ENCODE data around the gene UNKL.

UNKL gene

DNA sequence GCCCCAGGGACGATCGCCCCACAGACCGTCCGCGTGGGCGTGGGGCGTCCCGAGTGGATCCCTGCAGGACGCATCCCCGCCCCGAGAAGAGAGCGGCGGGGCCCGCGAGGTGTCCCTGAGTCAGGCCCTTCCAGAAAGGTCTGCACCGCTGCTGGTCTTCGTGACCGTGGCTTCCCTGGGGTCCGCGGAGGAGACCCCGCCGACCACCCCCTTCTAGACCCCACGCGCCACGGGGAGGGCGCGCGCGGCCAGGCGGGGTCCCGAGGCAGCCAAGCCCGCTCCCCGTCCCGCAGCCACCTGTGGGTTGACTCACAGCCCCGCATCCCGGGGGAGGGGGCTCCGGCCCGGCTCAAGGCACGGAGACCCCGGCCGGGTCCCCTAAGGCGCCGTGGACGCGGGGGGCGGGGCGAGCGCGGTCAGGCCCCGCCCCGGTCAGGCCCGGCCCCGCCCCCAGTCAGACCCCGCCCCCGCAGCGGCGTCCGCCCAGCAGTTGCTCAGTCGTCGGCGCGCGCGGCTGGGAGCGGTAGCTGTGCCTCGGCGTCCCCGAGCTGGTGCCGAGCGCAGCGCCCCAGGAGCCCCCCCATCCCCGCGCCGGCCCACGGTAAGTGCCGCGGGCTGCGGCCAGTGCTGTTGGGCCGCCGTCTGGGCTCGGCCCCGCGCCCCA lies 81.2 kb downstream of the UNKL start, which contains the start of gene BAIAP3:
BAIAP3 (plus strand) TSS at position 497 of the 664 bp plus-strand sequence. CDS start 4,905 bp downstream, outside the sequence.
- no peak within 1 kb of the TSS for H3K27ac ChIP-seq
- intact Hi-C loops (cut with DNase I; ENCODE audit: low total_unique reads): no loop called here
- H3K4me3 ChIP-seq: peak within 1 kb of the TSS; percentile 24 to 35
- DNase-seq: no peak
- TF ChIP-seq, protein P1, sequence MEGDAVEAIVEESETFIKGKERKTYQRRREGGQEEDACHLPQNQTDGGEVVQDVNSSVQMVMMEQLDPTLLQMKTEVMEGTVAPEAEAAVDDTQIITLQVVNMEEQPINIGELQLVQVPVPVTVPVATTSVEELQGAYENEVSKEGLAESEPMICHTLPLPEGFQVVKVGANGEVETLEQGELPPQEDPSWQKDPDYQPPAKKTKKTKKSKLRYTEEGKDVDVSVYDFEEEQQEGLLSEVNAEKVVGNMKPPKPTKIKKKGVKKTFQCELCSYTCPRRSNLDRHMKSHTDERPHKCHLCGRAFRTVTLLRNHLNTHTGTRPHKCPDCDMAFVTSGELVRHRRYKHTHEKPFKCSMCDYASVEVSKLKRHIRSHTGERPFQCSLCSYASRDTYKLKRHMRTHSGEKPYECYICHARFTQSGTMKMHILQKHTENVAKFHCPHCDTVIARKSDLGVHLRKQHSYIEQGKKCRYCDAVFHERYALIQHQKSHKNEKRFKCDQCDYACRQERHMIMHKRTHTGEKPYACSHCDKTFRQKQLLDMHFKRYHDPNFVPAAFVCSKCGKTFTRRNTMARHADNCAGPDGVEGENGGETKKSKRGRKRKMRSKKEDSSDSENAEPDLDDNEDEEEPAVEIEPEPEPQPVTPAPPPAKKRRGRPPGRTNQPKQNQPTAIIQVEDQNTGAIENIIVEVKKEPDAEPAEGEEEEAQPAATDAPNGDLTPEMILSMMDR (IDR thresholded peaks at IDR 0.05): no peak
- H3K27me3 ChIP-seq: peaks cover 13 to 86% of the 10 kb centered on the region in 2 donors
- H3K36me3 ChIP-seq: no peaks in the 10 kb centered on the region
- H3K9me3 ChIP-seq: peaks cover 0 to 9% (median 8%) of the 10 kb centered on the region in 3 donors
- H3K4me1 ChIP-seq: peaks cover 0 to 38% (median 30%) of the 10 kb centered on the region in 4 donors

DNA sequence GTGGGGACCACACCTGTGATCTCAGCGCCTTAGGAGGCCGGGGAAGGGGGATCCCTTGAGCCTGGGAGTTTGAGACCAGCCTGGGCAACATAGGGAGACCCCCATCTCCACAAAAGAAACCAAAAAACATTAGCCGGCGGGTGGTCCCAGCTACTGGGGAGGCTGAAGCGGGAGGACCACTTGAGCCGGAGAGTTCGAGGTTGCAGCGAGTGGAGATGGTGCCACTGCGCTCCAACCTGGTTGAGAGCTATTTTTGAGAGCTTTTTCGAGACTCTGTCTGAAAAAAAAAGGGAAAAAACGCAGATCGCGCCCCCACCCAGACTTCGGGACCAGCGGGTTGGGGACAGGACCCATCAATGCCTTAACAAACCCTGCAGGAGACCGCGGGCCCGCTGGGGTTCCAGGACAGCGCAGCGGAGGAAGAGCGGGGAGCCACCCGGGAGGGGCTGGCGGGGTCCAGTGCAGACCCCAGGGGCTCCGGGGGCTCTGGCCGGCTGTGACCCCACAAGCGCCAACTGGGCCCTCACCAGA lies 81.8 kb downstream of the UNKL start:
- Histone ChIP-seq H3K27me3 (peaks cover 13 to 80% of the 10 kb centered on the region in 2 donors), H3K27ac (no peak overlapping the region), H3K4me1 (peaks cover 0 to 38% (median 30%) of the 10 kb centered on the region in 4 donors), H3K9me3 (peaks cover 0 to 9% (median 8%) of the 10 kb centered on the region in 3 donors), H3K36me3 (peaks cover 0 to 3% (median 0%) of the 10 kb centered on the region in 3 donors), H3K4me3 (peak overlapping the region; percentile 24 to 35)
- intact Hi-C loops (cut with DNase I; ENCODE audit: low total_unique reads): no loop called here
- TF ChIP-seq, protein P1 (IDR thresholded peaks at IDR 0.05): no peak
- DNase-seq: no peak

DNA sequence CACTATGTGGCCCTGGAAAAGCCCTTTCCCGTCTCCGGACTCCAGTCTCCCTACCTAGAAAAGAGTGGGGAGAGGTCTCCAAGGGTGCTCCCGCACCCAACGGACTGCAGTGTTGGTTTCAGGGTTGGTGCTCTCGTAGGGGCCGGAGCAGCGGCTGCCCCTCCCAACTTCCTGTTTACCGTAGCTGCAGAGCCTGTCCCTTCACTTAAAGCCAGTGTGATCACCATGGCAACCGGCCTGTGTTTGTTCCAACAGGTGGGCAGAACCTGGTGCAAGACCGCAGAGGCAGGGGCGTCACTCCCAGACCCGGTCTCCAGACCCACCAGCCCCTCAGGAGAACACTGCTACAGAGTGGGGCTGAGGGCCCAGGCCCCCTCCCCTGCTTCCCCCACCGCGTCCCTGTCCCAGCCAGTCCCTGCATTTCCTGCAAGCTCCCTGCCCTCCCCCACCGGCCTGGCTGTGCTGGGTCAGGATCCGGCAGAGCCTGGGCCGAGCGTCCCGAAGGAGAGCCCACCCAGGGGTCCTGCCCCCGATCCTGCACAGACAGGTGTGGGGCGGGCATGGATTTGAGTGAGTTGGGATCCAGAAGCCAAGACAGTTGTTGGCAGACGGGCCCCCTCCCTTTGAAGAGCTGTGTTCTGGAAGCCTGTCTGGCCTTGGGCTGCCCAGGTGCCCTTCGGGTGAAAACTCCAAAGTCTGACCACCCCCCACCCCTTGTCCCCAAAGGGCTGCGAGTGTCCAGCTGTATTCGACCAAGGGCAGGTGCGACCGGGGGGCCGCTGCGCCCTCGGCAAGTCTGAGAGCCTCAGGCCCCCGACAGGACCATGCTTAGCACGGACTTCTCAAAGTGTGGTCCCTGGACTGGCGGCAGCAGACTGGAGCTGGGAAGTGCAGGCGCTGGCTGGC lies 82.5 kb downstream of the UNKL start:
- peaks cover 0 to 38% (median 30%) of the 10 kb centered on the region in 4 donors for H3K4me1 ChIP-seq
- peak overlapping the region; percentile 24 to 28 for H3K4me3 ChIP-seq
- H3K27me3 ChIP-seq: peaks cover 13 to 73% of the 10 kb centered on the region in 2 donors
- H3K9me3 ChIP-seq: peaks cover 0 to 9% (median 8%) of the 10 kb centered on the region in 3 donors
- H3K27ac ChIP-seq: no peak overlapping the region
- H3K36me3 ChIP-seq: peaks cover 0 to 10% (median 0%) of the 10 kb centered on the region in 3 donors
- TF ChIP-seq, protein P1 (IDR thresholded peaks at IDR 0.05): no peak
- intact Hi-C loops (cut with DNase I; ENCODE audit: low total_unique reads): no loop called here
- DNase-seq: no peak

DNA sequence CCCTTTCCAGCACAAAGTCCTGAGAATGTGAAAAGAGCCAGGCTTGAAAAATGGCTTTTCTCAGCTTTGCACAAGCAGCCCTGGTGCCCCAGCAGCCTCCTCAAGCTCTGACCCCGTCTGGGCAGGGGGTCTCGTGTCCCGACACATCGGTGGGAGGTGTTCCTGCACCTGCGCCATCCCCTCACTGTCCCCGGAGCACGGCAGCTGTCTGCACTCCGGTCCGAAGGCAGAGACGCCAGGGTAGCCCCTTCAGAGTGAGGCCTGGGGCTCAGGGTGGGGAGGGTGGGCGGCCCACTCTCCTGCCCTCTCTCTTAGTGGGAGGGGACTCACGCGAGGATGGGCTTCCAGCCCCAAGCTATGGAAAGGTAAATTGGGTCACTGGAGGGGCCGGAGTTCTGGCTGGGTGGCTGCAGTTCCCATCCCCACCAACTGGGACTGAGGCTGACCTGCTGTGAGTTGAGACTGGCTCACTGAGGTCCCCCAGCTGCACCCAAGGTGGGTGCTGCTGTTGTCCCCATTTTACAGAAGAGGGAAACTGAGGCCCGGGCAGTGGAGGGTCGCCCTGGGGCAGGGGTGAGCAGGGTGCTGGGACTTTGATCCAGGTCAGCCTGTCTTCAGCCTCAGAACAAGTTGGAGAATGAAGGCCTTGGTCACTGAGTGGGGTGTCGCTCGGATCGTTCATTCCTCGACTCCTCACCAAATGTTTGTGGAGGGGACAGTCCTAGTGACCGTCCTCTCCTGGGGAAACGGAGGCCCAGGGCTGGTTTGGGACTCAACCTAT lies 83.4 kb downstream of the UNKL start:
- peaks cover 0 to 18% (median 0%) of the 10 kb centered on the region in 3 donors for H3K36me3 ChIP-seq
- H3K9me3 ChIP-seq: peaks cover 0 to 9% (median 8%) of the 10 kb centered on the region in 3 donors
- TF ChIP-seq, protein P1 (IDR thresholded peaks at IDR 0.05): no peak
- peaks cover 13 to 64% of the 10 kb centered on the region in 2 donors for H3K27me3 ChIP-seq
- peak overlapping the region; percentile 8 to 28 for H3K4me3 ChIP-seq
- H3K4me1 ChIP-seq: peaks cover 0 to 38% (median 30%) of the 10 kb centered on the region in 4 donors
- no peak for DNase-seq
- no peak overlapping the region for H3K27ac ChIP-seq
- intact Hi-C loops (cut with DNase I; ENCODE audit: low total_unique reads): no loop called here
